Activated T-helper 9 cell treated with anti-CD3 and anti-CD28 coated beads, Interleukin-2, amount 50 U/mL, for 16 hours (primary cell): Measurements from ENCODE around the gene BEST1.

Experiments used
- DNase-seq: peaks from one replicate; pipeline ENCODE4 v3.0.0-alpha.2; 2020; ENCODE audit warnings: low read depth

BEST1 gene

DNA sequence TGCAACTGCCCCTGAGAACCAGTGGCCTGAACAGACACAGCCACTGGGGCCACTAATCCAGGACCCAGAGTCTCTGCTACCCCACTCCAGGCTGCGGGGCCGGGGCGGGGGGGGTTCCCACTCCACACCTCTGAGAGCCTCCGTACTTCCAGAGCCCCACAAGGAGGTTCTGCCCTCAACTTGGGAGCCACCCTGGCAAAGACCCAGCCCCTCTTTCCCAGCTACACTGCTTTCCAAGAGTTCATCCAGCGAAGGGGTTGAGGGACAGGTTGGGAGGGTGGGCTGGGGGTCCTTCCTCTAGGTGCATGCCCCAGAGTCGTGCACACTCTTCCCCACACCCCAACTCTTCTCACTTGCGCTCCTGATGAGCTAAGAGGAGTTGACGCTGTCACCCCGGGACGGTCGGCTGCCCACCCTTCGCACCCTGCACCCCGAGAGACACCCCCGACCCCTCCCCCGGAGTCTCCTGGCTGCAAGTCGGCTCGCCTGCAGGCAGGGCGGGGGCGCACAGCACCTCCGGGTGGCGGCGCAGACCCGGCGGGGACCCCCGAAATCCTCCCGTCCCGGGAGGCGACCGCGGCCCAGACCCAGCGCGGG lies 33.3 kb upstream of the BEST1 start:
- no peak for DNase-seq

DNA sequence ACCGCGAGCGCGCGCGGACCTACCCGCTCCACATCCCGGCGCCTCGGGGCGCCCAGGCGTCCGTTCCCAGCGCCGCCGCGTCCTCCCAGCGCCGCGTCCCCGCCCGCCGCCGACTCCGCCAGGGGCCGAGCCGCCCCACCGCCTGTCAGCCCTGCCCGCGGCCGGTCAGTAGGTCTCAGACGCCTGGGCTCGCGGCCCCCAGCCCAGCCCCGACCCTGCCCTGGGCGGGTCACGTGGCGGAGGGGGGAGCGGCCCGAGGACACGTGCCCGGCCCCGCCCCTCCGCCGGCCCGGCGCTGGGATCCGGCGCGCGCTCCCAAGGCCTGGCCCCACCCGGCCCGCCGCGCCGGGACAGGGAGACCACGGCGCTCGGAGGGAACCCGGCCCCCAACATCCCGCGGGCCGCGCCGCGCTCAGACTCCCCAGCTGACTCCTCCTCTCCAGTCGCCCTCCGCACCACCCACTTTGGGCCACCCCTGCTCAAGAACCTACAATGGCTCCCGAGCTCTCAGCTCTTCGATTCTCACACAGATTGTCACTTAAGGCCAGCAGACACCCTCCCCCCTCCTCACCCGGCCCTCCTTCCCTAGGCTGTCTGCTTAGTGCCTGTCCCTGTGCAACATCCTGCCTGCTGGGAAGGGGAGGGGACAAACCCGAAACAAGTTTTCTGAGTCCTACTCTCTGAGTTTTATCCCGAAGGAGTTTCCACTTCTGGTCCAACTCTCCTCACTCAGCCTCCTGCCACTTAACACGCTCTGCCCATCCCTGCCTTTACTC lies 32.6 kb upstream of the BEST1 start, which contains the start of gene RAB3IL1:
Gene RAB3IL1, minus strand, starts transcription at position 233 of the 776 bp plus-strand sequence. Its CDS starts 199 bp downstream, at position 34.
- DNase-seq = no peak

DNA sequence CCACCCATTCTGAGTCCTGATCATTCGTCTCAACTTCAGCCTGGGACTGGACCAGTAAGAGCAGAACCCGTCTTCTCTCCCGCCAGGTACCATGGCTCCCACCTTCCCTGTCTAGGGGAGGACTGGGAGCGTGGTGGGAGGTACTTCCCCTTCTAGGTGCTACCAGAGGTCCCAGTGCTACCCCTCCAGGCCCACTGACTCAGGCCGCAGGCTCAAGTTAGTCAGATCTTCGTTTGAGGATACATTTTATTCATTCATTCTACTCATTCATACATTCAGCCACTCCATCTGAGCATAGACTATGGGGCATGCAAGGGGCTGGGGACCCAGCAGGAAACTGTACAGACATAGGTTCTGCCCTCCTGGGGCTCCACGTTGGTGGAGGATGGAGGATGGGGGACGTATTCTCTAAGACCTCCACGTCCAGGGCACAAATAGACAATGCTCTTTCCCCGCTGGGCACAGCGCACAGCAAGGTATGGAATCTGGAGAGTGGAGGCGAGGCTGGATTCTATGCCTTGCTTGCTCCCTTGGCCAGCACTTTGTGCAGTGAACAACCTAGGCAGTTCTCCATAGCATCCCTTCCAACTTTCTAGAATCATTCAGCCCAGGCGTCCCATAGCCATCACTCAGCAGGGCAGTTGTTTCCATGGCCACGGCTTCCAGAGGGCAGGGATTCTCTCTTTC lies 31.8 kb upstream of the BEST1 start:
- DNase-seq = no peak

DNA sequence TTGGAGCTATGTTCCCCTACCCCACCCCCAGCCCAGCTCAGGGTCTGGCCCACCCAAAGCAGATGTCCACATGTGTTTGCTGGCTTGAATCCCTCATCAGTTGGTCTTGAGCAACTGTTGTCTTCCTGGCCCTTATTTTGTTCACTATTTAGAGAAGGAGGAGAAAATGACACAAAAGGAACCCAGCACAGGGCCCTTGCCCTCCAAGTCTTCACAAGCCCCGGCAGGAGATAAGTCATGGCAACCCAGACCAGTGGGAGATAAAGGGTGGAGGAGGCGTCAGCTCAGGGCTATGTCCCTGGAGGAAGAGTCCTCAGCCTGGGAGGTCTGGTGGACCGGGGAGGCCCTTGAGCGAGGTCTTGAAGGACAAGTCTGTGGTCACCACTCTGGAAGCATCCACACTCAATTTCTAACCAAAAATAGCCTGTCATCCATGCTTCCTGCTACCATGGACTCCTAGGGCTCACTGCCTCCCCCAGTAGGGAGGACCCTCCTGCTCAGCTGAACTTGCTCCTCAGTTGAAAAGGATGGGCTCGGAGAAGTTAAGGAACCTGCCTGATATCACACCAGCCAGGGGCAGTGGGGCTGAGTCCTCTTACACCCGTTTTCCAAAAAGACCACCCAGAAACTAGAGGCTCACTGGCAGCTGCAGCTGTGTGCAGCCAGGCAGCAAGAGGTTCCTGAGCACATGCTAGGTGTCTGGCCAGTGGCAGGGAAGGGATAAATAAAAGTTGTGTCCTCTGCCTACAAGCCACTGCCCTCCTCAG lies 31.0 kb upstream of the BEST1 start:
- no peak for DNase-seq

DNA sequence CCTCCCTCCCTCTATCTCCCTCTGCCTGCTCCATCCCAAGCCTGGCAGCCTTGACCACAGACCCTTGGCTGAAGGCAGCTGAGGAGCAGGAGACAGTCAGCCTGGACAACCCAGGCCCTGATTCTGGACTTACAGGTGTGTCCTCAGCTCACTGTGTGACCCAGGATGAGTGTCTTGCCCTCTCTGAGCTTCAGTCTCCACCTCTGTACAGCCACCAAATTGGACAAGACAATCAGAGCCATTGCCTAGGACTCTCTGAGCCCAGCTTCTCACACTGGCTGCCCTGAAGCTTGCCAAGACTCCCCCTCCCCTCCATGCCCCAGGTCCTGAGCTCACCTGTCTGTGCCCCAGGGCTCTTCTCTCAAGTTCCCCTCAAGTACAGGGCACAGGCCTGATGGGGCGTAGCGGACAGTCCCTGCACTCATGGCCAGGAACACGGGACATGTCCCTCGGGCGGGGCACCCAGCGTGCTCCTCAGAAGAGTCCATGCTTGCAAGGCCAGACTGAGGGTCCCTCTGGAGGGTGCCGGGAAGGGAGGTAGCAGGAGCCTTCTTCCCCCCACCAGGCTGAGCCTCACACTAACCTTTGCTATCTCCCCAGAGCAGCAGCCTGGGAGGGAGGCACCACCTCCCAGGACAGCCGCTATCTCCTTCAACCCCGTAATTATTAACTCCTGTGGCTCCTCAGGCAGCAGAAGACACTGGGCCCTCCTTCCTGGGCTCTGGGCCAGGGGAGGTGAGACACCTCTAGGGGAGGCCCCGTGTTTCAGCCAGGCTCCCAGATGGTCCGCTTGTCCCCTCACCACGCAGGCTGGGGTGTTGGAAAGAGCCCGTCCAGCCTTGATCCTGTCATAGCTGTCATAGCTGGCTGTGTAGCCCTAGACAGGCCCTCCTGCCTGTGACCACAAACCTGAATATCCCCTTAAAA lies 30.2 kb upstream of the BEST1 start:
- DNase-seq = no peak

DNA sequence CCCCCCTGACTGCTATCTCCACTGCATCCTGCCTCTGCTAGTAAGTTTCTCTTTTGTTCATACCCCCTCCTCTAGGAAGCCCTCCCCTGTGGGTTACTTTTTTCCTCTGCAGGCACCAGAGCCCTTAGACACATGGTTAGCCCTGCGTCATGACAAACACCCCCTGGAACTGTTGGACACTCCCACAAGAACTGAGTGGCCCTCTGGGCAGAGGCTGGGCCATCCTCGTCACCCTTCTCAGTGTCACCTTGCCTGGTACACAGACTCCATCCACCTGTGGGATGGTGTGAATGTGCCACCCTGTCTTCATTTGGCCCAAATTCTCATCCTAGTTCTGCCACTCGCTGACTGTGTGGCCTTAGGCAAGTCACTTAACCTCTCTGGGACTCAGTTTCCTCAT lies 28.7 kb upstream of the BEST1 start:
- no peak for DNase-seq

DNA sequence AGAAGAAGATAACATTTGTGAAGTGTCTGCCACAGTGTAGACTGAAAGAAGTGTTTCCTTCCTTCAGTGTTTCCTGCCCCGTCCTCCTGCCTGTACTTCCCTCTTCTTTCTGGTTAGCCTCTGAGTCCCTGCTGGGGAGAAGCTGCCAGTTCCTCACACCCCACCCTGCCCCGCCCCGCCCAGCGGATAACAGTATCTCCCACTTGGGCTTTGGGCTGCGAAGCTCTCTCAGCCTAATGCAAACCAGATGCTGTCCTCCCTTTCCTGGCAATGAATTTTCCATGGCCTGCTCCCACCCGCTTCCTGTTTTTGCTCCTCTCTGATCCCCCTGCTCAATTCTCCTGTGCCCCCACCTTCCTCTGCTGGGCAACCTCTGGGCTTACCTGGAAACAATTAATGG lies 27.6 kb upstream of the BEST1 start:
- DNase-seq = no peak

DNA sequence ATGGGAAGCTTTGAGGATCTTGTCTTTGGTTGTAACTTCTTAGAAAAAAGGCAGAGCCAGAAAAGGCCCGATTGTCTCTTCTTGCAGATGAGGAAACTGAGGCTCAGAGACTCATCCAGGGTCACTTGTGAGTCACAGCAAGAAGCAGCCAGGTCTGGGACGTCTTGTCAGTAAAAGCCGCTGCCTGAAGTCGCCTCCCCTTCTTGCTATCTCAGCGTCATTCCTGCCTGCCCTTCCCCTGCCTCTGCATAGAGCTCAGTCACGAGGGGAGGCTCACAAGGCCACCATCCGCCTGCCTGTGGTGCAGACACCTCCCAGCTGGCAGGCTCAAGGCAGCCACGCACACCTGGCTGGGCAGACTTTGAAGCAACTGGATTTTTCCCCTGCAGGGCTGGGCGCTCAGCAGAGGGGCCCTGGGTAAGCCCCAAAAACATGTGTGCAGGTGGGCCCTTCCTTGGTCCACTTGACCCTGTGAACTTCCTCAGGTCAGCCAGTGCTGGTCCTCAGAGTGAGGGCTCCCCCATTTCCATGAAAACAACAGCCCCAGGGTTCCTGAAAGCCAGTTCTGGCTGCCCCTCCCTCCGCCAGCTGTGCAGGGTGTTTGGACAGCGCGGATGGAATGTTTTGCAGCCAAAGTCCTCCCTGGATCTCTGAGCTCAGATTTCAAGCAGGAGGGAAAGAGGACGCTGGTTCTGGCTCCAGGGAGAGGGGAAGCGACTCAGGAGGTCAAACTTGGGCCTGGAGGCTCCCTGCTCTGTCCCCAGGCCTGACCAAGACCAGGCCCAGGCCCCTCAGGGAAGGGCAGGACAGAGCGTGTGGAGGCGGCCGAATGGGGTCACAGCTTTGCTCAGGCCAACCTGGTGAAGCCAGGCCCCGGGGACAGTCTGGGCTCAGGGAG lies 26.7 kb upstream of the BEST1 start:
- DNase-seq = no peak

DNA sequence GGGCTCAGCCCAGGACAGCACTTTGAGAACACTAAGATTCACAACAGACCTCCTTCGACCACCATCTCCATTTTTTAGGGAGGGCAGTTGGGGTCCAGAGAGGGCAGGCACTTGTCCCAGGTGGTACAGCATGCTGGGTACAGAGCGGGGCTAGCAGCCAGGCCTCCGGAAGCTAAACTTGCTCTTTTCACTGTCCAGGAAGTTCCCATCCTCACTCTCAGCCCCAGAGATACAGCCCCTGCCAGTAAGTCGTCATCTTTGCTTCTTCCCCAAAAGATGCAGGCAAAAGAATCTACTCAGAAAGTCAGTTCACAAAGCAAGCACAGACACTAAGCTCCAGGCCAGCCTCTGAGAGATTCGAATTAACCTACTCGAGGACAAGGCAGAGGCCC lies 26.1 kb upstream of the BEST1 start:
- DNase-seq = no peak

DNA sequence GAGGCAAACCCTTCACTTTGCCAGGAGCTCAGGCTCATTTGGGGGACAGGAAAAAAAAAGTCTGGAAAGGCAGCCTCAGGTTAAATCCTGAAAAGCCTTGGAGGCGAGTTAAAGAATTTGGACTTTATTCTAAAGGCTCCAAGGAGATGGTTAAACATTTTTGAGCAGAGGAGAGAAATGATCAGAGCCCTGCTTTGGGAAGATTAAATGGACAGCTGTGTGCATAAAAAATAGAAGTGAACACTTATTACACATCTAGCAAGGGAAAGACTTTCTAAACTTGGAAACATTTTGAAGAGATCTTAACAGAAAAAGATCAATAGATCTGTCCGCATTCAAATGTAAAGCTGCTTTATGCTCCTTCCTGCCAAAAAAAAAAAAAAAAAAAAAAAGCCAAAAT lies 24.4 kb upstream of the BEST1 start:
- no peak for DNase-seq

DNA sequence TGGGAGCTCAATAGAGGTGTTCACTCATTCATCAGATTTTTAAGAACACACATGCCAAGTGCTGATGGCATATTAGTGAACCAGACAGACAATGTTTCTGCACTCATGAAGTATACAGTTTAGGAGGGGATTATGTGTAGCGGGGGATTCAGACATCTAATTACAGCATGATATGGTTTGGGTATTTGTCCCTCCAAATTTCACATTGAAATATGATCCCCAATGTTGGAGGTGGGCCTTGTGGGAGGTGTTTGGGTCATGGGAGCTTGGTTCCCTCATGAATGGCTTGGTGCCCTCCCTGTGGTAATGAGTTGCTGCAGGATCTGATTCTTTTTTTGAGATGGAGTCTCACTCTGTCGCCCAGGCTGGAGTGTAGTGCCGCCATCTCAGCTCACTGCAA lies 23.9 kb upstream of the BEST1 start:
- DNase-seq = no peak

DNA sequence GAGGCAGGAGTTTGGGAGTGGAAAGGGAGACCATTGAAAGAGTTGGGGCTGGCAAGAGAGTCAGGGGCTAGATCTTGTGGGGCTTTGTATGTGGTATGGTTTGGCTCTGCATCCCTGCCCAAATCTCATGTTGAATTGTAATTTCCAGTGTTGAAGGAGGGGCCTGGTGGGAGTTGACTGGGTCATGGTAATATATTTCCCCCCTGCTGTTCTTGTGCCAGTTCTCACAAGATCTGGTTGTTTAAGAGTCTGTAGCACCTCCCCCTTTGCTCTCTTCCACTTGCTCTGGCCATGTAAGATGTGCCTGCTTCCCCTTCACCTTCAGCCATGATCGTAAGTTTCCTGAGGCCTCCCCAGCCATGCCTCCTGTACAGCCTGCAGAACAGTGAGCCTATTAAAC lies 22.6 kb upstream of the BEST1 start:
- no peak for DNase-seq

DNA sequence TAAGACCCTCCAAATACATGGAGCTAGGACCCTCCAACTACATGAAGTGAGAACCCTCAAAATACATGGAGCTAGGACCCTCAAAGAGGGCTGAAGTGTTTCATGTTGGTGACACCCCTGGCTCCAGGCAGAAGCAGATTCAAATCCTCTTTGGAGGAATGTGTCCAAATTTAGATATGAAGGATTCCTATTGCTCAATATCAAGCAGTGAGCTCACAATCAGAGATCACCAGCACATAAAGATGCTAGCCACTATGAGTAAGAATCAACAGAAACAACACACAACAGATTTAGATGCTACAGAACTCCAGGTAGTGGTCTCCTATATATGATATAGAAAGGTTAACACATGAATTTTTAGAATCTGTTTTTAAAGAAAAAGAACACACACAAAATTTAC lies 21.5 kb upstream of the BEST1 start:
- DNase-seq = no peak

DNA sequence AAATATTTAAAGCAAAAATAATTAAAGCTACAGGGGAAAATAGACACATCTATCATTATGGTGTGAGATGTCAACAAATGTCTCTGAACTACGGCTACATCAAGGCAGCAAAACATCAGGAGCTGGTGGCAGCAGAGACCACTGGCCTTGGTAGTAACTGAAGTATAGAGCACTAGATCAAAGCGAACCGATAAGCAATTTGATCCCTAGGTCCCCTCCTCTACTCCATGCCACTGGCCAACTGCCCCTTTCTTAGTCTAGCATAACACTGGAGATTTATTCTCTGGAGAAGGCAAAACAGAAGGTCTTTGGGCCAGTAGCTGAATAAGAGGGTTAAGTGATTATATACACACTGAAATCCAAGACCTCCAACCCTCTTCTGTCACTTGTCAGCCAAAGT lies 19.2 kb upstream of the BEST1 start:
- no peak for DNase-seq

DNA sequence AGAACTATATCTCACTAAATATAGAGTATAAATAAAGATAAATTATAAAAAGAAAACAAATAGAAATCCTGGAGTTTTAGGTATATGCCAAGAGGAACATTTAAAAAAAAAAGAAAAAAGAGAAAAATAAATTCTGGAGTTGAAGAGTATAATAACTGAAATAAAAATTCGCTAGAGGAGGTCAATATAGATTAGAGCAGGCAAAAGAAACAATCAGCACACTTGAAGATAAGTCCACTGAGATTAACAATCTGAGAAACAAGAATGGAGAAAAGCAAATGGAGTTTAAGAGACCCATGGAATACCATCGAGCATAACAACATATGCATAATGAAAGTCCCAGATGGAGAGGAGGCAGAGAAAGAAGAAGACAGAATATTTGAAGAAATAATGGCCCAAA lies 14.3 kb upstream of the BEST1 start:
- no peak for DNase-seq

DNA sequence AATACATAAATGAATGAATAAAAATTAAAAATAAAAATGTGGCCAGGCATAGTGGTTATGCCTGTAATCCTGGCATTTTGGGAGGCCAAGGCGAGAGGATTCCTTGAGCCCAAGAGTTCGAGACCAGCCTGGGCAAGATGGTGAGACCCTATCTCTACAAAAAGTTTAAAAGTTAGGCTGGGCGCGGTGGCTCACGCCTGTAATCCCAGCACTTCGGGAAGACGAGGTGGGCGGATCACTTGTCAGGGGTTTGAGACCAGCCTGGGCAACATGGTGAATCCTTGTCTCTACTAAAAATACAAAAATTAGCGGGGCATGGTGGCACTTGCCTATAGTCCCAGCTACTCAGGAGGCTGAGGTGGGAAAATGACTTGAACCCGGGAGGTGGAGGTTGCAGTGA lies 9.7 kb upstream of the BEST1 start:
- DNase-seq = no peak

DNA sequence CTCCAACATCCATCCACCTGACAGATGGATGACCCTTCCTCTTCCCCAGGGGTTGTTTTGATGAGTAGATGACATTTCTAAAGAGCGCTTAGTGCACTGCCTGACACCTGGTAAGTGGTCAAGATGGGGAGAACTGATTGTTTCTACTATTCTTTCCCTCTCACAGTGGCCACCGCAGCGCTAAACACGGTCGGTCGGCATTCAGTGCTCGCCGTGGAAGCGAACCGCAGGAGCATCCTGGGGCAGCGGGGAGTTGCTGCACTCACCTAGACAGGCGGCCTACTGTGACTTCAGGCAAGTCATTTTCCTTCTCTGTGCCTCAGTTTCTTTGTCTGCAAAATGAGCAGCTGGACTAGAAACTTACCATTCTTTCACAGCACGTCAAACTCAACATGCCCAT lies 5.0 kb upstream of the BEST1 start:
- no peak for DNase-seq

DNA sequence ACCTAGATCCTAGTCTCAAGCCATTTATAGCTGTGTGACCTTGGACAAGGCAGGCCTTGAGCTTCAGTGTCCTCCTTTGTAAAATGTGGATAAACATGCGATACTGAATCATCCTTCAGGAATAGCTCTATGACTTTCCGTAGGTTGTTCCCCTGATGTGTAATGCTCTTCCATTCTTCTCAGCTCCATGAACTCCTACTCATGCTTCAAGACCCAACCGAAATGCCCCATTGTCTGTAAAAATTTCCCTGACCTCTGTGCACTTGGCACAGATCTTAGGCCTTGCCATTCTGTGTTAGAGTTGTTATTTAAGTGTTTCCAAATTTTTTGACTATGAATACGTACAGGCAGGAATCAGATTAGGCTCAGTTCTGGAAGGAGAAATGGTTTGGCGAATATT lies 3.3 kb upstream of the BEST1 start:
- no peak for DNase-seq

DNA sequence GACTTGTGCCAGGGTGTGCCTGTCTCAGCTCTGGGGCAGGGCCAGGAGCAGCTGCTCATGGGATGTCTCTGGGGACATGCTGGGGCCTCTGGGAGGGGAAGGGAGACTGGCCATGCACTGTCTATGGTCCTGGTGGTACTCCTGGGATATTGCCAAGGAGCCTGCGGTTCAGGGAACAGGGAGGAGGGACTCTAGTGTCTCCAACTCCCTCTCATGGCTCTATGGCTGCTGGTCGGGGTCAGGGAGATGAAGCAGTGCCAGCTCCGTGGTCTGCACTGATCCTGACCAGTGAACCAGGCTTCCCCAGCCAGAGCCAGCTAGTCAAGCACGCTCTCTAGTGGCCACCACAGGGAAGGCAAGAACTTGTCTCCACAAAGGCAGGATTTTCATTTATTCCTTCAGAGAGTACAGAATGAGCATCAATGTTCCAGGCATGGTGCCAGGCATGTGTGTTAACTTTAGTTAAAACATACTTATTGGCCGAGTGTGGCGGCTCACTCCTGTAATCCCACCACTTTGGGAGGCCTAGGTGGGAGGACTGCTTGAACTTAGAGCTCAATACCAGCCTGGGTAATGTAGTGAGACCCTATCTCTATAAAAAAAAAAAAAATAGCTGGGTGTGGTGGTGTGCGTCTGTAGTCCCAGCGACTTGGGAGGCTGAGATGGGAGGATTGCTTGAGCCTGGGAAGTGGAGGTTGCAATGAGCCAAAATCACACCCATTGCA lies 2.5 kb upstream of the BEST1 start:
- peak; percentile 39 for DNase-seq

DNA sequence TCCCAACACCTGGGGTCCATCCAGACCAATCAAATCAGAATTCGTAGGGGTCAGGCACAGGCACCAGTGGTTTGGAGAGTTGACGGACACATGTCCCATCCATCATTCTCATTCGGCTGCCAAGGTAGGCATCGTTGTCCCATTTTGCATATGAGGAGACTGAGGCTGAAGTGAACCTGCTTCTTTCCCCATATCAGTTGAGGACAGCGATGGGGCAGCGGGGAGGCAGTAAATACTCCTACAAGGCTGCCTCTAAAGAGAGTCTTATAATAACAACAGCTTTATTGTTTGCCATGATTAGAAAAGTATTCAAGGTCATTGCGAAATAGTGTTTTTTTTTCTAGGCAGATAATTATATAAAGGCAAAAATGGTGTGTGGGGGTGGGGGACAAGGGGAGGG lies 1.6 kb upstream of the BEST1 start:
- DNase-seq = no peak
